H9 (cell line): ENCODE data around the gene ZNF469. TPM values are rescaled to one million over a fixed set of nuclear protein-coding genes. Genes with fewer than 3 reads are reported as not detected.

Source experiments
- DNase-seq: peaks from one replicate; pipeline ENCODE4 v3.0.0-alpha.2; 2017
- H2AFZ ChIP-seq: one replicate; pipeline ENCODE4 v1.6.1; 2013; ENCODE audit warnings: mild to moderate bottlenecking, low read length, control low read depth, moderate library complexity
- H2AK5ac ChIP-seq: 2 replicates; pipeline ENCODE4 v1.6.1; 2013; ENCODE audit warnings: low read length, control low read depth, mixed read lengths; ENCODE audit not compliant: insufficient read length
- H2BK120ac ChIP-seq: one replicate; pipeline ENCODE4 v1.6.1; 2013; ENCODE audit warnings: low read depth, mild to moderate bottlenecking, low read length, control low read depth, inconsistent platforms; ENCODE audit not compliant: poor library complexity, severe bottlenecking
- H2BK12ac ChIP-seq: 2 replicates; pipeline ENCODE4 v1.6.1; 2013; ENCODE audit warnings: low read length, control low read depth, mixed read lengths, low read depth; ENCODE audit not compliant: insufficient read length
- H2BK15ac ChIP-seq: 2 replicates; pipeline ENCODE4 v1.6.1; 2013; ENCODE audit warnings: low read depth, low read length, control low read depth
- H2BK20ac ChIP-seq: one replicate; pipeline ENCODE4 v1.6.1; 2013; ENCODE audit warnings: low read depth, mild to moderate bottlenecking, low read length, control low read depth, inconsistent platforms; ENCODE audit not compliant: poor library complexity, severe bottlenecking
- H2BK5ac ChIP-seq: 2 replicates; pipeline ENCODE4 v1.6.1; 2013; ENCODE audit warnings: low read length, control low read depth, mixed read lengths; ENCODE audit not compliant: insufficient read length
- H3K14ac ChIP-seq: 2 replicates; pipeline ENCODE4 v1.6.1; 2013; ENCODE audit warnings: low read length, control low read depth; ENCODE audit not compliant: insufficient read depth
- H3K18ac ChIP-seq: 2 replicates; pipeline ENCODE4 v1.6.1; 2013; ENCODE audit warnings: low read depth, mild to moderate bottlenecking, mixed read lengths, low read length, control low read depth; ENCODE audit not compliant: insufficient read length
- H3K23ac ChIP-seq: 2 replicates; pipeline ENCODE4 v1.6.1; 2013; ENCODE audit warnings: low read length, control low read depth, mixed read lengths, low read depth; ENCODE audit not compliant: insufficient read length
- H3K23me2 ChIP-seq: 2 replicates; pipeline ENCODE4 v1.6.1; 2013; ENCODE audit warnings: low read depth, mild to moderate bottlenecking, mixed read lengths, low read length, control low read depth; ENCODE audit not compliant: insufficient read length, poor library complexity, severe bottlenecking
- H3K27ac ChIP-seq: 2 replicates; pipeline ENCODE4 v1.5.1; 2013; ENCODE audit warnings: low read length, control low read depth, mixed read lengths, low read depth; ENCODE audit not compliant: insufficient read length
- H3K27me3 ChIP-seq: 2 replicates; pipeline ENCODE4 v1.6.1; 2013; ENCODE audit warnings: low read length, control low read depth, inconsistent platforms; ENCODE audit not compliant: insufficient read depth
- H3K4ac ChIP-seq: 2 replicates; pipeline ENCODE4 v1.6.1; 2013; ENCODE audit warnings: low read depth, mild to moderate bottlenecking, control low read depth, inconsistent platforms, low read length, moderate library complexity
- H3K4me1 ChIP-seq: 2 replicates; pipeline ENCODE4 v1.6.1; 2013; ENCODE audit warnings: low read length, control low read depth, inconsistent platforms; ENCODE audit not compliant: insufficient read depth
- H3K4me2 ChIP-seq: 2 replicates; pipeline ENCODE4 v1.6.1; 2013; ENCODE audit warnings: low read length, control low read depth, mixed read lengths; ENCODE audit not compliant: insufficient read length, insufficient read depth
- H3K56ac ChIP-seq: 2 replicates; pipeline ENCODE4 v1.6.1; 2013; ENCODE audit warnings: low read depth, mild to moderate bottlenecking, mixed read lengths, low read length, control low read depth; ENCODE audit not compliant: insufficient read length
- H3K79me1 ChIP-seq: 2 replicates; pipeline ENCODE4 v1.6.1; 2013; ENCODE audit warnings: low read depth, mild to moderate bottlenecking, moderate library complexity, low read length, control low read depth, inconsistent platforms; ENCODE audit not compliant: insufficient read depth, poor library complexity, severe bottlenecking
- H3K79me2 ChIP-seq: 2 replicates; pipeline ENCODE4 v1.6.1; 2013; ENCODE audit warnings: low read length, control low read depth, inconsistent platforms; ENCODE audit not compliant: insufficient read depth
- H3K9ac ChIP-seq: 2 replicates; pipeline ENCODE4 v1.6.1; 2013; ENCODE audit warnings: low read length, control low read depth, mixed read lengths; ENCODE audit not compliant: insufficient read length; ENCODE audit errors: extremely low read depth
- H3K9me3 ChIP-seq: one replicate; pipeline ENCODE4 v1.6.1; 2013; ENCODE audit warnings: low read depth, low read length, inconsistent platforms; ENCODE audit not compliant: control insufficient read depth
- H3T11ph ChIP-seq: one replicate; pipeline ENCODE4 v1.6.1; 2013; ENCODE audit warnings: mild to moderate bottlenecking, low read length, control low read depth, inconsistent platforms
- H4K20me1 ChIP-seq: one replicate; pipeline ENCODE4 v1.6.1; 2013; ENCODE audit not compliant: control insufficient read depth, insufficient read length, insufficient read depth
- H4K5ac ChIP-seq: 2 replicates; pipeline ENCODE4 v1.6.1; 2013; ENCODE audit warnings: low read depth, mild to moderate bottlenecking, mixed read lengths, low read length, control low read depth; ENCODE audit not compliant: insufficient read length
- H4K8ac ChIP-seq: replicated peaks from 2 replicates; pipeline ENCODE4 v1.6.1; 2013; ENCODE audit warnings: low read length, control low read depth, mixed read lengths, low read depth; ENCODE audit not compliant: insufficient read length
- H4K91ac ChIP-seq: 2 replicates; pipeline ENCODE4 v1.6.1; 2013; ENCODE audit warnings: low read depth, mild to moderate bottlenecking, moderate library complexity, mixed read lengths, low read length, control low read depth; ENCODE audit not compliant: insufficient read length
- H3K27ac Mint-ChIP-seq, 3 experiments: 2 replicates in 2 of 3; 3 replicates in 1 of 3; pipeline ENCODE4 v1.8.0; 2020 to 2021; ENCODE audit warnings: mixed read lengths in 3 of 3, mild to moderate bottlenecking in 1 of 3, moderate library complexity in 1 of 3
- H3K27me3 Mint-ChIP-seq: 2 replicates; pipeline ENCODE4 v1.8.0; 2021; ENCODE audit warnings: low read depth, mild to moderate bottlenecking, moderate library complexity, mixed read lengths
- H3K36me3 Mint-ChIP-seq, 3 experiments: 2 replicates in 2 of 3; 3 replicates in 1 of 3; pipeline ENCODE4 v1.8.0; 2020 to 2021; ENCODE audit warnings: low read depth in 3 of 3, mixed read lengths in 3 of 3; ENCODE audit not compliant: insufficient read depth in 1 of 3
- H3K4me1 Mint-ChIP-seq, 2 experiments: 2 replicates each; pipeline ENCODE4 v1.8.0; 2020; ENCODE audit warnings: mixed read lengths in 2 of 2
- H3K4me3 Mint-ChIP-seq, 2 experiments: 2 replicates in 1 of 2; 3 replicates in 1 of 2; pipeline ENCODE4 v1.8.0; 2020 to 2021; ENCODE audit warnings: mild to moderate bottlenecking in 2 of 2, mixed read lengths in 2 of 2, moderate library complexity in 1 of 2
- H3K9me3 Mint-ChIP-seq, 2 experiments: 2 replicates in 1 of 2; 3 replicates in 1 of 2; pipeline ENCODE4 v1.8.0; 2020; ENCODE audit warnings: mild to moderate bottlenecking in 2 of 2, mixed read lengths in 2 of 2, moderate library complexity in 1 of 2
- CTCF ChIP-seq: fragments of 200-600 bp; sonication (generic); conservative IDR thresholded peaks from 3 replicates; pipeline ENCODE4 v1.8.0; 2021; ENCODE audit warnings: antibody characterized with exemption, mild to moderate bottlenecking
- WGBS: extraction: QIAGEN DNeasy Blood & Tissue Kit; methylation state at CpG from one replicate; pipeline ENCODE4 v1.1.7; 2013; ENCODE audit warnings: missing lambda C conversion rate, low lambda C conversion rate, mixed read lengths; ENCODE audit not compliant: insufficient read length; ENCODE audit errors: extremely low coverage; 5-methylcytosine and 5-hydroxymethylcytosine counted together
- total RNA-seq: library from RNA; stranded (reverse); gene quantifications from 2 replicates; pipeline ENCODE4 v1.2.1, GENCODE V29; 2021

Gene ZNF469
- total RNA-seq, 1 experiment from 2014 or later, result 4.4 TPM

- H3K18ac ChIP-seq, result no peak overlapping the region
- WGBS, result 97% methylated on average over 2 of the region's 3 CpGs
These were observed 19.0 kb downstream of the ZNF469 start for GRCh38 chr16:88401604-88402246.

More at GRCh38 chr16:88401604-88402246, 19.0 kb downstream of the ZNF469 start:
- H3K79me1 ChIP-seq, result no peaks in the 10 kb centered on the region
- no peak overlapping the region for H4K5ac ChIP-seq
- no peak overlapping the region for H3K4me2 ChIP-seq
- Mint-ChIP-seq H3K36me3 (no peaks in the 10 kb centered on the region; a peak in 1 of 7 replicates), H3K4me1 (peaks cover 0 to 4% of the 10 kb centered on the region in 2 experiments; a peak in 1 of 4 replicates), H3K4me3 (no peak overlapping the region), H3K9me3 (peaks cover 8 to 12% of the 10 kb centered on the region in 2 experiments), H3K27ac (no peak overlapping the region), H3K27me3 (no peaks in the 10 kb centered on the region; the same call in 1 of the 2 replicates)
- no peak overlapping the region for H3K9ac ChIP-seq
- DNase-seq, result no peak
- H2BK12ac ChIP-seq, result no peak overlapping the region
- no peaks in the 10 kb centered on the region for H4K20me1 ChIP-seq
- no peaks in the 10 kb centered on the region for H3K27me3 ChIP-seq
- no peak overlapping the region for H3K23ac ChIP-seq
- H2BK120ac ChIP-seq, result no peak overlapping the region
- H4K8ac ChIP-seq, result no peak overlapping the region
- no peak overlapping the region for H3K14ac ChIP-seq
- no peak overlapping the region for H3K56ac ChIP-seq
- H2BK5ac ChIP-seq, result no peak overlapping the region
- no peaks in the 10 kb centered on the region for H3K79me2 ChIP-seq
- no peak overlapping the region for H4K91ac ChIP-seq
- no peak overlapping the region for H2AK5ac ChIP-seq
- no peak overlapping the region for H2BK15ac ChIP-seq
- H3K27ac ChIP-seq, result no peak overlapping the region
- no peak for TF ChIP-seq CTCF
- H3K4ac ChIP-seq, result no peak overlapping the region
- H2AFZ ChIP-seq, result no peak overlapping the region
- H3T11ph ChIP-seq, result no peak overlapping the region
- H2BK20ac ChIP-seq, result no peak overlapping the region
- H3K4me1 ChIP-seq, result no peaks in the 10 kb centered on the region
- no peaks in the 10 kb centered on the region for H3K23me2 ChIP-seq
- no peaks in the 10 kb centered on the region for H3K9me3 ChIP-seq
